Measurements from ENCODE around the gene PHF21B.

PHF21B gene

GRCh38 chr22:44870021-44870420, 139.8 kb downstream of the PHF21B start:
- TF ChIP-seq CTCF (IDR thresholded peaks at IDR 0.05): no peak

GRCh38 chr22:44869196-44869595, 140.6 kb downstream of the PHF21B start:
- no peak for TF ChIP-seq CTCF (IDR thresholded peaks at IDR 0.05)

GRCh38 chr22:44865193-44866057, 144.4 kb downstream of the PHF21B start:
- no peak for TF ChIP-seq CTCF (IDR thresholded peaks at IDR 0.05)

- TF ChIP-seq CTCF (IDR thresholded peaks at IDR 0.05): no peak
Measured at GRCh38 chr22:44862981-44863860, 146.6 kb downstream of the PHF21B start.

- TF ChIP-seq CTCF (IDR thresholded peaks at IDR 0.05): no peak
Measured at GRCh38 chr22:44862281-44862680, 147.5 kb downstream of the PHF21B start.

GRCh38 chr22:44861245-44861644, 148.6 kb downstream of the PHF21B start:
- no peak for TF ChIP-seq CTCF (IDR thresholded peaks at IDR 0.05)

- no peak for TF ChIP-seq CTCF (IDR thresholded peaks at IDR 0.05)
Measured at GRCh38 chr22:44860311-44860710, 149.5 kb downstream of the PHF21B start.
